ENCODE data around the gene BBS5.
"Not testable (repeated sequence)": the region's sequence is repeated elsewhere in the genome, so short reads cannot be mapped to it uniquely, and the experiment has no call there.

The BBS5 gene

GRCh38 chr2:169479257-169480078 is at the start of gene BBS5:
Gene BBS5, plus strand, starts transcription at chr2:169479494. Its CDS starts 60 bp downstream, at chr2:169479554.
- peak; percentile 21 to 29 for DNase-seq (ENCODE audit: low read depth in 2 of 2, low spot score in 1 of 2)

- DNase-seq (ENCODE audit: low read depth in 2 of 2, low spot score in 1 of 2): not testable (repeated sequence)
Measured at GRCh38 chr2:169431772-169432171, 47.5 kb upstream of the BBS5 start.

- DNase-seq (ENCODE audit: low read depth in 2 of 2, low spot score in 1 of 2): not testable (repeated sequence)
Measured at GRCh38 chr2:169434236-169434635, 45.1 kb upstream of the BBS5 start.

GRCh38 chr2:169438466-169439072 is 40.7 kb upstream of the BBS5 start:
- no peak for DNase-seq (ENCODE audit: low read depth in 2 of 2, low spot score in 1 of 2)

GRCh38 chr2:169439900-169440299 is 39.4 kb upstream of the BBS5 start:
- no peak for DNase-seq (ENCODE audit: low read depth in 2 of 2, low spot score in 1 of 2)

- DNase-seq (ENCODE audit: low read depth in 2 of 2, low spot score in 1 of 2): no peak
Measured at GRCh38 chr2:169446452-169446851, 32.8 kb upstream of the BBS5 start.

GRCh38 chr2:169448316-169448715 is 31.0 kb upstream of the BBS5 start:
- DNase-seq (ENCODE audit: low read depth in 2 of 2, low spot score in 1 of 2): no peak

- no peak for DNase-seq (ENCODE audit: low read depth in 2 of 2, low spot score in 1 of 2)
Measured at GRCh38 chr2:169448865-169449264, 30.4 kb upstream of the BBS5 start.

- DNase-seq (ENCODE audit: low read depth in 2 of 2, low spot score in 1 of 2): no peak
Measured at GRCh38 chr2:169452080-169452479, 27.2 kb upstream of the BBS5 start.

GRCh38 chr2:169453044-169453443 is 26.2 kb upstream of the BBS5 start:
- DNase-seq (ENCODE audit: low read depth in 2 of 2, low spot score in 1 of 2): not testable (repeated sequence)

- no peak for DNase-seq (ENCODE audit: low read depth in 2 of 2, low spot score in 1 of 2)
Measured at GRCh38 chr2:169461143-169461542, 18.2 kb upstream of the BBS5 start.

- no peak for DNase-seq (ENCODE audit: low read depth in 2 of 2, low spot score in 1 of 2)
Measured at GRCh38 chr2:169462896-169463695, 16.2 kb upstream of the BBS5 start.

GRCh38 chr2:169464466-169464865 is 14.8 kb upstream of the BBS5 start:
- DNase-seq (ENCODE audit: low read depth in 2 of 2, low spot score in 1 of 2): no peak

GRCh38 chr2:169464882-169465281 is 14.4 kb upstream of the BBS5 start:
- DNase-seq (ENCODE audit: low read depth in 2 of 2, low spot score in 1 of 2): no peak

- DNase-seq (ENCODE audit: low read depth in 2 of 2, low spot score in 1 of 2): no peak
Measured at GRCh38 chr2:169468841-169469240, 10.5 kb upstream of the BBS5 start.

- DNase-seq (ENCODE audit: low read depth in 2 of 2, low spot score in 1 of 2): no peak
Measured at GRCh38 chr2:169469952-169470572, 9.2 kb upstream of the BBS5 start.

GRCh38 chr2:169472249-169472648 is 7.0 kb upstream of the BBS5 start:
- DNase-seq (ENCODE audit: low read depth in 2 of 2, low spot score in 1 of 2): no peak

GRCh38 chr2:169476459-169476858 is 2.8 kb upstream of the BBS5 start:
- no peak for DNase-seq (ENCODE audit: low read depth in 2 of 2, low spot score in 1 of 2)

GRCh38 chr2:169478339-169478738 is 955 bp upstream of the BBS5 start:
- DNase-seq (ENCODE audit: low read depth in 2 of 2, low spot score in 1 of 2): no peak

- no peak for DNase-seq (ENCODE audit: low read depth in 2 of 2, low spot score in 1 of 2)
Measured at GRCh38 chr2:169478745-169479256, 493 bp upstream of the BBS5 start.

- no peak for DNase-seq (ENCODE audit: low read depth in 2 of 2, low spot score in 1 of 2)
Measured at GRCh38 chr2:169480079-169480465, 778 bp downstream of the BBS5 start.
